ENCODE results near the gene LENG9.

The LENG9 gene

GRCh38 chr19:54431255-54431838 lies 32.2 kb downstream of the LENG9 start:
- POLR2A ChIA-PET: interaction anchor here (0.7 kb wide), 1 partner anchor 32 kb away, joined by 3 read pairs; the partner anchor contains the start of gene LENG9
- CTCF ChIA-PET: interaction anchor here (2.5 kb wide), 1 partner anchor 40 kb away, joined by 7 read pairs; no protein-coding TSS in a partner anchor
- DNase-seq (ENCODE audit: extremely low spot score): no peak
- TF ChIP-seq CTCF (IDR thresholded peaks at IDR 0.05; ENCODE audit: control extremely low read depth, extremely low read depth, low read depth, missing control alignments): no peak

GRCh38 chr19:54430306-54431254 lies 33.0 kb downstream of the LENG9 start:
- no peak for TF ChIP-seq CTCF (IDR thresholded peaks at IDR 0.05; ENCODE audit: control extremely low read depth, extremely low read depth, low read depth, missing control alignments)
- ChIA-PET CTCF (interaction anchor here (2.5 kb wide), 1 partner anchor 39 kb away, joined by 7 read pairs; no protein-coding TSS in a partner anchor), POLR2A (interaction anchor here (0.6 to 0.7 kb wide), 3 partner anchors 33 to 1646 kb away, joined by 3 to 4 read pairs (median 3); partner anchors contain the start of gene LENG9)
- peak; percentile 77 for DNase-seq (ENCODE audit: extremely low spot score)

GRCh38 chr19:54429545-54430227 lies 33.9 kb downstream of the LENG9 start:
- DNase-seq (ENCODE audit: extremely low spot score): no peak
- ChIA-PET POLR2A (interaction anchor here (0.6 kb wide), 1 partner anchor 1647 kb away, joined by 4 read pairs; no protein-coding TSS in a partner anchor), CTCF (interaction anchor here (2.5 kb wide), 1 partner anchor 39 kb away, joined by 7 read pairs; no protein-coding TSS in a partner anchor)
- TF ChIP-seq CTCF (IDR thresholded peaks at IDR 0.05; ENCODE audit: control extremely low read depth, extremely low read depth, low read depth, missing control alignments): no peak

- CTCF ChIA-PET: interaction anchor here (2.5 kb wide), 1 partner anchor 38 kb away, joined by 7 read pairs; no protein-coding TSS in a partner anchor
- no peak for TF ChIP-seq CTCF (IDR thresholded peaks at IDR 0.05; ENCODE audit: control extremely low read depth, extremely low read depth, low read depth, missing control alignments)
- DNase-seq (ENCODE audit: extremely low spot score): no peak
- POLR2A ChIA-PET: no interaction called here
Measured at GRCh38 chr19:54429176-54429495, 34.4 kb downstream of the LENG9 start.

GRCh38 chr19:54428323-54429175 lies 35.0 kb downstream of the LENG9 start:
- POLR2A ChIA-PET: no interaction called here
- no peak for DNase-seq (ENCODE audit: extremely low spot score)
- CTCF ChIA-PET: interaction anchor here (1.4 to 2.5 kb wide), 2 partner anchors 9 to 37 kb away, joined by 4 to 7 read pairs; no protein-coding TSS in a partner anchor

More at GRCh38 chr19:54428323-54429175, 35.0 kb downstream of the LENG9 start:
- TF ChIP-seq CTCF (IDR thresholded peaks at IDR 0.05; ENCODE audit: control extremely low read depth, extremely low read depth, low read depth, missing control alignments): no peak

Measured in GM10248 (cell line).